ENCODE results near the gene ALK.

ALK gene

DNA sequence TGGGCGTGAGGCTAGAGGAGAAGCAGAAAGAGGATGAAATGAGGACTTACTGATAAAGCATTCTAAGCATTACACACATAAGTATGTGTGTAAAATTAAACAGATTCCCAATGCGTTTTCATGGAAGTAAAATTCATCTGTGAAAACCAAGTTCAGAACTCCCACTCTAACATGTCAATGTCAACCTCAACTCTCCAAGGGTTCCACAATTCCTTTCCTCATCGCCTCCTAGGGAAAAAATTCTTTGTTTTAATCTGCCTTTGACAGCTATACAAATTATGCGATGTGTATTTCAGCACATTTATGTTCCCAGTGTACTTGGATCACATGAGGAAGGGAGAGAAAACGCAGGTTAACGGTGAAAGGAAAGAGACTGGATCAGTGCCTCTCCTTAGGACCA is 729.6 kb downstream of the ALK start:
- H3K27me3 Mint-ChIP-seq (ENCODE audit: low read depth), result no peaks in the 10 kb centered on the region
- no peak overlapping the region for H3K4me3 Mint-ChIP-seq
- peaks cover 4% of the 10 kb centered on the region for H3K9me3 Mint-ChIP-seq
- H3K4me1 Mint-ChIP-seq (ENCODE audit: low read depth), result peaks cover 2% of the 10 kb centered on the region
- H3K36me3 Mint-ChIP-seq (ENCODE audit: low read depth), result peaks cover 8% of the 10 kb centered on the region
- no peak overlapping the region for H3K27ac Mint-ChIP-seq

DNA sequence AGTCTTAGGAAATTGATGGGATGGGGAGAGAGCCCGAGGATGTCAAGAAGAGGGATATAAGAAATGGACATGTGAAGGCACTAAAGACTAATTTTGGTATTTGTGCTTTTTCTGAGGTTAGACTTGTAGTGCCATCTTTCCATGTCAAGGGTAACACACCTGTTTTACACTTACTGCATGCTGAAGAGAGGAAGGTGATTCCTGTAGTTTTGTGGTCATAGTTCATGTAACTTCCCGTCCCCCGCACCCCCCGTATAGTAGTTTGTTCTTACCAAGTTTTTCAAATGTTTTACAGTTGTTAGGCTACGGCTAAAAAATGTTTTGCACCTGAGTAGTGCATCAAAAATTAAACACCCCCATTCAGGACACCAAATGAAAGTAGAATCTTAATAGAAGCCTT is 732.3 kb downstream of the ALK start:
- Mint-ChIP-seq H3K36me3 (ENCODE audit: low read depth) (peaks cover 15% of the 10 kb centered on the region), H3K9me3 (peaks cover 4% of the 10 kb centered on the region), H3K27me3 (ENCODE audit: low read depth) (no peaks in the 10 kb centered on the region), H3K4me1 (ENCODE audit: low read depth) (no peaks in the 10 kb centered on the region), H3K27ac (no peak overlapping the region), H3K4me3 (no peak overlapping the region)

DNA sequence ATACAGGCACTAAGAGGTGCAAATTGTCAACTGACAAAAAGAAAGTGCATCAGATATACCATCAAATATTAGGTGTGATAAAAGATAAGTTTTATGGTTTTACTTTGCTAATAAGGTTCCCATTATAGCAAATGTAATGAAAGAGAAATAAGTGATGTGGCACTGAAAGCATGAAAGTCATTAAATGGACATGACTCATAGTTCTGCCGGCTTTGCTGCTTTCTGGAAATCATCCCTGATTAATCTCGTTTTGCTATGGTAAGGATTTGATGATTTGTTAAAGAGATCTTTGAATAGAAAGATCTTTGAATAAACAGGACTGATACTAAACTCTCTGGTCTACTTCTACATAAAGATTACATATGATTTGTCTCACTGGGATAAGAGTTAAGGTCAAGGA is 733.5 kb downstream of the ALK start:
- no peaks in the 10 kb centered on the region for H3K4me1 Mint-ChIP-seq (ENCODE audit: low read depth)
- no peaks in the 10 kb centered on the region for H3K27me3 Mint-ChIP-seq (ENCODE audit: low read depth)
- H3K27ac Mint-ChIP-seq, result no peak overlapping the region
- peaks cover 4% of the 10 kb centered on the region for H3K9me3 Mint-ChIP-seq
- H3K36me3 Mint-ChIP-seq (ENCODE audit: low read depth), result peaks cover 15% of the 10 kb centered on the region
- no peak overlapping the region for H3K4me3 Mint-ChIP-seq

DNA sequence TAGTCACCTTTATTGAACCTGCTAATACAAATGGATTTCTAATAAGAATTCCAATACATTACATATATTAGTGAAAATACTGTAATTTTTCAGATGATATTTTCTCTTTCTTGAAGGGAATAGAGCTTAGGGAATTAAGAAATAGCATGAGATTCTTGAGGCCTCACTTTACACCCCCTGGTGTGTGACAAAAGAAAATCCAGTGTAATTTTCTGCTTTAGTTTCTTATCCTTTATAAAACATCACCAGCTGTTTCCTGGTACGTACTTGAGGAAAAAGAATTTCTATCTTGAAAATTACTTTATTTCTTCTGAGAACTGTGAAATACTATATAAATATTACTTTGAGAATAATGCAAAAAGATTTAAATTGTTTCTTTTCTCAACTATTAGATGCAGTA is 734.6 kb downstream of the ALK start:
- Mint-ChIP-seq H3K36me3 (ENCODE audit: low read depth) (peaks cover 18% of the 10 kb centered on the region), H3K9me3 (peaks cover 4% of the 10 kb centered on the region), H3K27ac (no peak overlapping the region), H3K4me1 (ENCODE audit: low read depth) (no peaks in the 10 kb centered on the region), H3K4me3 (no peak overlapping the region), H3K27me3 (ENCODE audit: low read depth) (no peaks in the 10 kb centered on the region)

DNA sequence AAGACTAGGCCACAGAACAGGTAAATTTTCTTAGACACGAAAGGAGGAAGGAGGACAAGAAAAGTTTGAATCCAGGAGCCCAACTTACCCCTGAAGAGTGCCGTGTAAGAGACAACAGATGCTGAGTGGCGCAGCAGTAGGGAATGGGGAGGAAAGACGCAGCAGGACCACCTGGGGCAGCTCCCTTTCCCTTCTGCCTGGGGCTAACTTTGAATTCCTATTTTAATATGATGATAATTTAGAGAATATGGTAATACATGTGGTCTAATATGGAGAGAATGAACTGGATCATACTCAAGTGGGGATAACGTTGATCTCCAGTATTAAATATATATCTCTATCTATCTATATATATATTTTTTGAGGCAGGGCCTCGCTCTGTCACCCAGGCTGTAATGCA is 736.9 kb downstream of the ALK start:
- Mint-ChIP-seq H3K9me3 (peaks cover 4% of the 10 kb centered on the region), H3K4me3 (no peak overlapping the region), H3K4me1 (ENCODE audit: low read depth) (no peaks in the 10 kb centered on the region), H3K36me3 (ENCODE audit: low read depth) (peaks cover 26% of the 10 kb centered on the region), H3K27ac (no peak overlapping the region), H3K27me3 (ENCODE audit: low read depth) (no peaks in the 10 kb centered on the region)

DNA sequence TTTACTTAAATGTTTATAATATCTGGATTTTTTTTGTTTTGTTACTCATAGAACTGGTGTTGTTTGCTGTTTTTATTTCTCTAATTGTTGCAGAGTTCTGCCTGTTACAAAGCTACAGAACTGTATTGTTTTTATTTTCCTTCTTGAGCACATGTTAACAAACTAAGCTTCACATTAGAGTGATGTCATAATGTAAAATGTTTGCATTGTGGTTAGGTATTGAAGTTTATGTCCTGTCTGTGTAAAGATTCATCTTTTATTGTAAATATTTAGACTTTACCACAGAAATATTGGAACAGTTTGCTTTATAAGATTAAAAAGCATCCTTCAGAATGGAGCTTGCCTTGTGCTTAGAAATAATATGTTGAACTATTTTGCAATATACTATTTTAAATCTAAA is 738.5 kb downstream of the ALK start:
- Mint-ChIP-seq H3K27me3 (ENCODE audit: low read depth) (no peaks in the 10 kb centered on the region), H3K27ac (no peak overlapping the region), H3K4me3 (no peak overlapping the region), H3K9me3 (peaks cover 4% of the 10 kb centered on the region), H3K36me3 (ENCODE audit: low read depth) (peaks cover 22% of the 10 kb centered on the region), H3K4me1 (ENCODE audit: low read depth) (no peaks in the 10 kb centered on the region)

DNA sequence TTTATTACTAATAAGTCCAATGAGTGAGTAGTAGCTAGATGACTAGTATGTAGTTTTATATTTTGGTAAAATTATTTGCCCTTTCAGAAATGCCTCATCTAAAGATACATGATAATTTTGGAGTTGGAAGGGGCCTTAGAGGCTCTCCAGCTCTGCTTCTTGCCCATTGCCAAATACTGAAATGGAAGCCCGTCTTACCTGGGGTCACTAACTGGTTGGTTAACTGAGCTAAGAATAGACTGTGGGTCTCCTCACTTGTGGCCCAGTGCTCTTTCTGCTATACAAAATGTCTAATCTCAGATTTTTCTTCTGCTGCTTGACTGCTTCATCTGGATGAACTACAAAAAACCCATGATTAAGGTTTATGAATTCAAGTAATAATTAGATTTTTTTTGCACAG is 739.1 kb downstream of the ALK start:
- Mint-ChIP-seq H3K4me3 (no peak overlapping the region), H3K36me3 (ENCODE audit: low read depth) (peaks cover 20% of the 10 kb centered on the region), H3K27me3 (ENCODE audit: low read depth) (no peaks in the 10 kb centered on the region), H3K4me1 (ENCODE audit: low read depth) (no peaks in the 10 kb centered on the region), H3K9me3 (no peaks in the 10 kb centered on the region), H3K27ac (no peak overlapping the region)

DNA sequence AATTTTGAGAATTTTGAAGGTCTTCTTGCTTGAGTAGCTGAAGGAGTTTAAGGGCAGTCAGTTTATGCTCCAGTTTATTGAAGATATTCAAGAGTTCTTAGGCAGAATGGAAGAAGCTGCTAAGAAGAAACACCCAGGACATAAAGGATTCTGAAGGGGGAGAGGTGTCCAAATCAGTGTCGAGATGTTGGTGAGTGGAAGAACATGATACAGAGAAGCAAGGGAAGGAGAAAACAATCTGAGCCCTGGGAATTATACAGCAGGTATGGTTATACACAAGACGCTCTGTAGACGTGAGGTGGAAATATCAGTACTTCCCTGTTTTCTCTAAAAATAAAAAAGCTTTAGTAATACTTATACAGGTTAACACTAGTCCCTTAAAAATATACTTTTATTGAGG is 746.0 kb downstream of the ALK start:
- H3K27me3 Mint-ChIP-seq (ENCODE audit: low read depth), result no peaks in the 10 kb centered on the region
- no peaks in the 10 kb centered on the region for H3K9me3 Mint-ChIP-seq
- peaks cover 32% of the 10 kb centered on the region for H3K36me3 Mint-ChIP-seq (ENCODE audit: low read depth)
- no peak overlapping the region for H3K27ac Mint-ChIP-seq
- H3K4me1 Mint-ChIP-seq (ENCODE audit: low read depth), result no peaks in the 10 kb centered on the region
- H3K4me3 Mint-ChIP-seq, result no peak overlapping the region

DNA sequence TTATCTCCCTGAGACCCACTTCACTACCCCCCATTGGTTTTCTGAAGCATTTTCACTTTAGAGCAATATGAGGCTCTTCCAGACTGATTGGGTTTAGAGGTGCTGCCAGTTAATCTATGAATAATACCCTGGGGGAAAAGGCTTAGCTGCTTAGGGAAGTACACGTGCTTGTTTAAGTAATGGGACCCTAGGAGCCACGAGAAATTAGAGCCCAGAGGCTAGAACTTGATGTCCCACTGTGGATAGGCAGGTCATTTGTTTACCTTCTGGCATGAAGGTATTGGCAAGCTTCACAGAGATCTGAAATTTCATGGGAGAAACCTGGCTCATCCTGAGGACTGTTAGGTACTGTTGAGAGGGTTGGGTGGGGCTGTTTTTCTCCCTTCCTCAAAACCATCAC is 746.4 kb downstream of the ALK start:
- Mint-ChIP-seq H3K4me1 (ENCODE audit: low read depth) (no peaks in the 10 kb centered on the region), H3K9me3 (no peaks in the 10 kb centered on the region), H3K27me3 (ENCODE audit: low read depth) (no peaks in the 10 kb centered on the region), H3K27ac (no peak overlapping the region), H3K36me3 (ENCODE audit: low read depth) (peaks cover 30% of the 10 kb centered on the region), H3K4me3 (no peak overlapping the region)

DNA sequence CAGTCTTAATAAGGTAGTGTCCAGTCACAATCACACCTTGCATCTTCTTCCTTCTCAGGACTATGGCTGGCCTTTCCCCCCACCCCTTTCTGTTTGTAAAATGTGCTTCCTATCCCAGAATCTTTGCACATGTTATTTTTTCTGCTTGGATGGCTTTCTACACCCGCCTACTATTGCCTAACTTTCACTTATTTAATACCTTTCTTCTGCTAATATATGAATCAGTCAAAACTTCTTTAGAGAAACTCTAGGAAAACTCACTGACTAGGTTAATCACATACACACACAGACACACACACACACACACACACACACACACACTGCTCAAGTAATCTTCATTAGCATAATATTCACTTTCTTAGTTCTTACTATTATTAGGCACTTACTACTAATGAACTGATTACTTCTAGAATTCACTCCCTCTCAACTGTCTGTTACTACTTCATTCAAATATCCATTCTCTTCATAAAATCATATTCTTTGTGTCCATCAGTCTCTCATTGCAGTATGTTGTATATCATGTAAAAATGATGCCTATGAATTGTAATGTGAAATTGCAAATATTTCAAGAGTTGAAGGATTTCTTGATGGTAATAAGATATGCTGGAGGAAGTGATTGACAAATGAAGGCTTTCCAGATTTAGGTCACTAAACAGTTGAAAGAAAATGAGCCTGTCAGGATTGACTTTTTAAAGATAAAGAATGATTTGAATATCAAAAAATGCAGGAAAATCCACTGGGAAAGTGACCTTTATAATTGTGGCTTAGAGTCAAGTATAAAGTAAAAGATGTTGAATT is 754.9 kb downstream of the ALK start:
- H3K27me3 Mint-ChIP-seq (ENCODE audit: low read depth), result no peaks in the 10 kb centered on the region

DNA sequence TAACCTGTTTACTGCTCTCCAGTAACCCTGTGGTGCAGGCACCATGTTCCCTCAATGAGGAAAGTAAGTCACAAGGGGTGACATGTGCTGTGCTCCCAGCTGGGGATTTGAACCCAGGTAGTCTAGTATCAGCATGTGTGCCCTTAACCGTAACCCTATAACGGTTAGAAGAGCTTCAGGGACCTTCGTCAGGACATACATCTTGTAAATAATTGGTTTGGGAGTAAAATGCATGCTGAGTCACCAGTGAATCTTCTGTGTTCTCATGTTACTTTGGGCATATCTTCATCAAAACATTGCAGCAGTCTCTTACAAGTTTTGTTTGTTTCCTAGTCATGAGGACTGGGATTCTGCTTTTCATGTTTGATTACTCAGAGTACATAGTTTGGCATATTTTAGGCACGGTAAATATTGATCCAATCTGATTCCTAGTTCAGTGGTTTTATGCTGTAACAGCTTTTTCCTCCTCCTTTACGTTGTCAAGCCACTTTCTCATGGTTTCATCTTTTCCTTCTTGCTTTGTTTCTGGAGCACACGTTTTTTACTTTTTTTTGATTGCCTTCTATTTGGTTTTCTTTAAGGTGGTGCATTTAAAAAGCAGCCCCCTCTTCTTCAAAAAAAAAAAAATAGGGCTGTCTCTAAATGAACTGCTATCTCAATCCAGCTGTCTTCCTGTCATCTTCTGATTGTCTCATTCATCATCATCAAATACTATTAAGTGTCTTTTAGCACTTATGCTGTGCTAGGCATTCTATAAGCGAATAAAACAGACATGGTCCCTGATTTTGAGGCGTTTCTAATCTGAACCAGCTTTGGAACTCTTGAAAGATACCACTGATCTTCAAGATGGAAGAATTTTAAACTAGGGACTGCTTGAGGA is 755.8 kb downstream of the ALK start:
- no peaks in the 10 kb centered on the region for H3K27me3 Mint-ChIP-seq (ENCODE audit: low read depth)
- no peak overlapping the region for H3K4me3 Mint-ChIP-seq
- no peaks in the 10 kb centered on the region for H3K4me1 Mint-ChIP-seq (ENCODE audit: low read depth)
- H3K36me3 Mint-ChIP-seq (ENCODE audit: low read depth), result peaks cover 25% of the 10 kb centered on the region
- no peak overlapping the region for H3K27ac Mint-ChIP-seq
- H3K9me3 Mint-ChIP-seq, result no peaks in the 10 kb centered on the region

More for the DNA sequence above, 754.9 kb downstream of the ALK start:
- Mint-ChIP-seq H3K9me3 (no peaks in the 10 kb centered on the region), H3K36me3 (ENCODE audit: low read depth) (peaks cover 26% of the 10 kb centered on the region), H3K4me3 (no peak overlapping the region), H3K4me1 (ENCODE audit: low read depth) (no peaks in the 10 kb centered on the region), H3K27ac (no peak overlapping the region)

DNA sequence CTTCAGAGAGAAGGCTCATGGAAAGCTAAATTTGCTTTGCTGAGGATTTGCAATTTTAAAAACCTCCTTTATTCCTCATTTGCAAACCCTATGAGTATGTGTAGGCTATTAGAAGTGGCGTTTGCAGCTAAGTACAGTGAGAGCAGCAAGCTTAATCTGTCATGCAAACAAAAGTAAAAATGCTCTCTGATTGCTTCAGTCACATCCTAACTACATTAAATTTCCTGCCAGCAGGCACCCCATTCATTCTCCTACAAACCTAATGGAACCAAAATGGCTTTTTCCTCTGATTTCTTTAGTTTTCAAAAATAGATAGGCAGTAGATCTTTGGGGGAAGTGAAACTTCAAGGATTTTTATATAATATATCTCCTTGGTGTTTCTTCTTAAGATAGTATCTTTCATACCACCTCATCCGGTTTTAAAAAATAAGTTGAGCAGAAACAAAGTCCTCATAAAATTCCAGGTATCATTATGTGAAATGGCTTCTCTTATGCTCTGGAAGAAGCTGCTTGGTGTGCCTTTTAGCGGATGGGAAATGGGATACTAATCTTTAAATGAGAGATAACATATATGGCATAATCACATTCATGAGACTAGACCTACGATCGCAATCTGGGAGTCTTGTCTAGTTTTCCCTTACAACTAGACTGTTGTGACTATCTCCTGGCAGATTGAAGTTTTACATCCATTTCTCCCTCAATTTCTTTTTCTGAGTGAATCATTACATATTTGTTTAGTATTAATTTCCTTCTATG is 757.1 kb downstream of the ALK start:
- Mint-ChIP-seq H3K4me3 (no peak overlapping the region), H3K36me3 (ENCODE audit: low read depth) (peaks cover 23% of the 10 kb centered on the region), H3K4me1 (ENCODE audit: low read depth) (no peaks in the 10 kb centered on the region), H3K9me3 (no peaks in the 10 kb centered on the region), H3K27ac (no peak overlapping the region), H3K27me3 (ENCODE audit: low read depth) (no peaks in the 10 kb centered on the region)

DNA sequence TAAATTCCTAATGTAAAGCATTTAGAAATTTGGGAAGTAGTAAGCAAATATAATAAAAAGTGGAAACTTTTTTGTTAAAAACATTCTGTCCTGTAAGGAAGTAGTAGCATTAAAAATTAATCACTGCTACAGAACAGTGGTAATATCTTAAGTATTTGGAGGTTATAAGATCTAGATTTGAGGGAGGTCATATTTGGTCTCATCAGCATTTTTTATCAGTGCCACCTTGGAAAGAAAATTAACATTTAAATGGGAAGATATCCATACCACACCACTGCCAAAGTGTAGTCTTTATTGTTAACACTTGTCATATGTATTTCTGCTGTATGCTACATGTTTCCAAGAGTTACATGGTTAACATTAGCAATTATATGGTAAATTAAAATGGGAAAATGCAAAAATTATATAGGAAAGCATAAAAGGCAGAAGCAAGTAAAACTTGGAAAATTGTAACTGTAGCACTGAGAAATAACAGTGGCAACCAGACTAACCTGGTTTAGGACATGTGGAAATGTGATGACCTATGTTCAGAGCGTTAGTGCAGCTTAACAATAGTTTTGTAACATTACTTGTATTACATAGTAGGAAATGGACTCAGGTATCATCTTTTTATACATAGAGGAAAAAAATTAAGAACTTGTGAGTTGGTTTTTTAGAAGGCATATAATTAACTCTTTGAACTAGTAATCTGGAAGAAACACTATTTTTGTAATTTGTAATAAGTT is 759.0 kb downstream of the ALK start:
- no peaks in the 10 kb centered on the region for H3K27me3 Mint-ChIP-seq (ENCODE audit: low read depth)
- no peaks in the 10 kb centered on the region for H3K9me3 Mint-ChIP-seq
- no peak overlapping the region for H3K27ac Mint-ChIP-seq
- peaks cover 28% of the 10 kb centered on the region for H3K36me3 Mint-ChIP-seq (ENCODE audit: low read depth)
- H3K4me3 Mint-ChIP-seq, result no peak overlapping the region
- H3K4me1 Mint-ChIP-seq (ENCODE audit: low read depth), result no peaks in the 10 kb centered on the region

DNA sequence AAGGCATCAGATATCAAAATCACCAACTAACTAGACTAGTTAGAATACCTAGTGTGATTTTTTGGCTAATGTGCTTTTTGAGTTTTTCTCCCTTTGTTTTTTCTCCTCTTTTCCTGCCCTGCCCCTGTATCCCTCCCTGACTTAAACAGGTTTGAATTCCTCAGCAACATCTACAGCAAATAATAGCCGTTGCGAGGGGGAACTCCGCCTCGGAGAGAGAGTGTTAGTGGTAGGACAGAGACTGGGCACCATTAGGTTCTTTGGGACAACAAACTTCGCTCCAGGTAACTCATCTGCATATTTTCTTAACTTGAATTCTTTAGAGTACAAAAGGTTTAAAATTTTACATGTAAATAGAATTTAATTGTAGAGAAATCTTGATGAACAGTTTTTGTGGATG is 761.2 kb downstream of the ALK start:
- Mint-ChIP-seq H3K4me3 (no peak overlapping the region), H3K27ac (no peak overlapping the region), H3K36me3 (ENCODE audit: low read depth) (peaks cover 31% of the 10 kb centered on the region), H3K9me3 (no peaks in the 10 kb centered on the region), H3K4me1 (ENCODE audit: low read depth) (peaks cover 1% of the 10 kb centered on the region), H3K27me3 (ENCODE audit: low read depth) (no peaks in the 10 kb centered on the region)
